WTC11 (cell line): Measurements from ENCODE around the gene CFAP157. TPM values are rescaled to one million over a fixed set of nuclear protein-coding genes. Genes with fewer than 3 reads are reported as not detected.
A peak's percentile ranks its signal among the peaks of the same experiment; 100 is the strongest.

Source experiments
- ATAC-seq: fragments of 200-7000 bp; cut with Tn5 transposase; 2 replicates; pipeline ENCODE4 v1.10.0; 2021; ENCODE audit warnings: mild to moderate bottlenecking, moderate library complexity
- CTCF ChIA-PET: fragments of 300-600 bp; sonication (Branson Sonifier 250); formaldehyde crosslinking; loops from one replicate; lab custom pipeline; 2021; ENCODE audit warnings: antibody characterized with exemption; lab: Charles Lee
- POLR2A ChIA-PET: fragments of 350-600 bp; sonication (Branson Sonifier 250); formaldehyde crosslinking; loops from one replicate; lab custom pipeline; 2021; ENCODE audit warnings: antibody characterized with exemption; lab: Charles Lee
- DNase-seq: peaks from one replicate; pipeline ENCODE4 v3.0.0; 2021; ENCODE audit warnings: low spot score
- H3K27ac Mint-ChIP-seq: 2 replicates; pipeline ENCODE4 v1.8.0; 2021; ENCODE audit warnings: mixed read lengths
- H3K27me3 Mint-ChIP-seq: 2 replicates; pipeline ENCODE4 v1.8.0; 2021; ENCODE audit warnings: low read depth, mild to moderate bottlenecking, moderate library complexity, mixed read lengths
- H3K36me3 Mint-ChIP-seq: 2 replicates; pipeline ENCODE4 v1.8.0; 2021; ENCODE audit warnings: mixed read lengths
- H3K4me1 Mint-ChIP-seq: 2 replicates; pipeline ENCODE4 v1.8.0; 2022; ENCODE audit warnings: mixed read lengths
- H3K4me3 Mint-ChIP-seq: 2 replicates; pipeline ENCODE4 v1.8.0; 2021; ENCODE audit warnings: mild to moderate bottlenecking, moderate library complexity, mixed read lengths
- H3K9me3 Mint-ChIP-seq: 2 replicates; pipeline ENCODE4 v1.8.0; 2021; ENCODE audit warnings: mixed read lengths
- ARID4B ChIP-seq: sonication (generic); formaldehyde crosslinking; IDR thresholded peaks from 2 replicates; pipeline ENCODE4 v1.8.0; 2023; ENCODE audit warnings: missing genetic modification reagents, mild to moderate bottlenecking, borderline replicate concordance
- CREM ChIP-seq: sonication (generic); formaldehyde crosslinking; IDR thresholded peaks from 2 replicates; pipeline ENCODE4 v1.8.1; 2022; ENCODE audit warnings: mild to moderate bottlenecking, missing genetic modification reagents, moderate library complexity
- FOXP1 ChIP-seq: sonication (generic); formaldehyde crosslinking; IDR thresholded peaks from 2 replicates; pipeline ENCODE4 v1.8.0; 2022; ENCODE audit warnings: missing genetic modification reagents, mild to moderate bottlenecking, moderate library complexity, borderline replicate concordance
- FOXP4 ChIP-seq: sonication (generic); formaldehyde crosslinking; IDR thresholded peaks from 2 replicates; pipeline ENCODE4 v1.8.0; 2022; ENCODE audit warnings: mild to moderate bottlenecking, missing genetic modification reagents
- HMGA2 ChIP-seq: fragments of 250-450 bp; sonication (Bioruptor Pico); IDR thresholded peaks from 2 replicates; pipeline ENCODE4 v1.4.0; 2021; ENCODE audit warnings: mild to moderate bottlenecking, moderate library complexity
- HMGXB4 ChIP-seq: sonication (generic); formaldehyde crosslinking; IDR thresholded peaks from 2 replicates; pipeline ENCODE4 v1.8.1; 2023; ENCODE audit warnings: mild to moderate bottlenecking, moderate library complexity, missing genetic modification reagents
- MXD4 ChIP-seq: fragments of 250-450 bp; sonication (Bioruptor Pico); IDR thresholded peaks from 2 replicates; pipeline ENCODE4 v1.8.0; 2021; ENCODE audit warnings: mild to moderate bottlenecking, moderate library complexity, borderline replicate concordance
- NR1H2 ChIP-seq: sonication (generic); formaldehyde crosslinking; IDR thresholded peaks from 2 replicates; pipeline ENCODE4 v1.9.0; 2021; ENCODE audit warnings: mild to moderate bottlenecking, moderate library complexity, missing genetic modification reagents
- OVOL2 ChIP-seq: fragments of 250-450 bp; sonication (Bioruptor Pico); IDR thresholded peaks from 2 replicates; pipeline ENCODE4 v1.9.0; 2021; ENCODE audit warnings: mild to moderate bottlenecking, borderline replicate concordance
- RELA ChIP-seq: sonication (generic); formaldehyde crosslinking; IDR thresholded peaks from 2 replicates; pipeline ENCODE4 v1.8.1; 2022; ENCODE audit warnings: missing genetic modification reagents, mild to moderate bottlenecking, borderline replicate concordance
- TEAD4 ChIP-seq: sonication (generic); formaldehyde crosslinking; IDR thresholded peaks from 2 replicates; pipeline ENCODE4 v1.8.0; 2022; ENCODE audit warnings: mild to moderate bottlenecking, missing genetic modification reagents
- ZNF281 ChIP-seq: sonication (generic); formaldehyde crosslinking; IDR thresholded peaks from 2 replicates; pipeline ENCODE4 v1.8.0; 2023; ENCODE audit warnings: mild to moderate bottlenecking, missing genetic modification reagents
- total RNA-seq: library from RNA; stranded (reverse); gene quantifications from 3 replicates; pipeline ENCODE4 v1.2.3, GENCODE V29; 2021
- TF ChIP-seq, protein P1 (sequence below): sonication (generic); formaldehyde crosslinking; IDR thresholded peaks from 2 replicates; pipeline ENCODE4 v1.8.0; 2022; ENCODE audit warnings: mild to moderate bottlenecking, missing genetic modification reagents
- TF ChIP-seq, protein P2 (sequence below): fragments of 250-450 bp; sonication (Bioruptor Pico); IDR thresholded peaks from 2 replicates; pipeline ENCODE4 v1.9.0; 2021; ENCODE audit warnings: mild to moderate bottlenecking

The CFAP157 gene
- total RNA-seq, 1 experiment from 2014 or later, result 0.22 TPM

DNA sequence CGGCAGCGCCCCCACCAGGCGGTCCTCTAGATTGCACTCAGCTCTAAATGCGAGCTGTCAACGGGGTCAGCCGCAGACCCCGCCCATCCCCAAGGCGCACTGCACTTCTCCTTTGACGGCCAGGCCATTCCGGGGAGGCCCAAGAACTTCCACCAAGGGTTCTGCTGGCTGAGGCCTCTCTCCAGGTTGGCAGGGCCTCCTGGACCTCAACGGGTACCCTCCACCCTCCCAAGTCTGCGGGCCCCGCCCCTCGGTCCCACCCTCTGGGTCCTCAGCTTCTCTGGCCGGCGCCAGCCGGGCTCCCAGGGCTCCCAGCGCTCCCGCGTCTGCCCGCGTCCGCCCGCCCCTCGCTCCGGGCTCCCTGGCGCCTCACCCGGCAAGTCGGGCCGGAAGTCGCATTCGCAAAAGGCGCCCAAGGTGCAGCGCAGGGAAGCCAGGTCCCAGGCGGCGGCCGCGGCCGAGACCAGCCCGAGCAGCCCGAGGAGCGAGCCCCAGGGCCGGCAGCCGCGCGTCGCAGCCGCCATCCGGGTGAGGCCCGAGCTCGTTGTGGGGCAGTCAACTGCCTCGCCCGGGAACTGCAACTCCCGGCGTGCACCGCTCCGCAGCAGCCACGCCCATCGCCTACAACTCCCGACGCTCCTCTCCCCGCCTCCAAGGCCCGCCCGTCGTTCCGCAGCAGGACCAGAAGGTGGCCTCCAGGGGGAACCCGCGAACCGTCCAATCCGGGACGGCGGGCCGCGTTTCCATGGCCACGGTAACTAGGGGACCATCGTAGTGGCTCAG lies 28.1 kb downstream of the CFAP157 start, which contains the start of gene TOR2A (continued):
- TF ChIP-seq ZNF281 (CRISPR knock-in tag) (no peak), HMGXB4 (peak; percentile 84), FOXP4 (CRISPR knock-in tag) (peak; percentile 13; the same call in 1 of the 2 replicates), TEAD4 (CRISPR knock-in tag) (no peak), HMGA2 (CRISPR knock-in tag) (no peak)
- TF ChIP-seq, protein P1, sequence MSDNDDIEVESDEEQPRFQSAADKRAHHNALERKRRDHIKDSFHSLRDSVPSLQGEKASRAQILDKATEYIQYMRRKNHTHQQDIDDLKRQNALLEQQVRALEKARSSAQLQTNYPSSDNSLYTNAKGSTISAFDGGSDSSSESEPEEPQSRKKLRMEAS (CRISPR knock-in tag), result no peak; the same call in 1 of the 2 replicates

GRCh38 chr9:127735530-127736185 lies 28.9 kb downstream of the CFAP157 start:
- H3K27ac Mint-ChIP-seq, result no peak overlapping the region

GRCh38 chr9:127738666-127739065 lies 31.9 kb downstream of the CFAP157 start:
- Mint-ChIP-seq H3K27ac (no peak overlapping the region), H3K27me3 (peaks cover 17% of the 10 kb centered on the region), H3K9me3 (no peaks in the 10 kb centered on the region), H3K4me1 (peaks cover 12% of the 10 kb centered on the region), H3K4me3 (no peak overlapping the region), H3K36me3 (no peaks in the 10 kb centered on the region)
- CTCF ChIA-PET, result interaction anchor here (0.6 kb wide), 1 partner anchor 17 kb away, joined by 4 read pairs; no protein-coding TSS in a partner anchor
- DNase-seq (no peak), ATAC-seq (no peak)
- POLR2A ChIA-PET, result no interaction called here
- TF ChIP-seq ARID4B (CRISPR knock-in tag) (no peak), RELA (CRISPR knock-in tag) (no peak), CREM (CRISPR knock-in tag) (no peak), HMGXB4 (no peak), FOXP1 (CRISPR knock-in tag) (no peak), MXD4 (CRISPR knock-in tag) (no peak), OVOL2 (no peak), NR1H2 (CRISPR knock-in tag) (no peak)

More at GRCh38 chr9:127735530-127736185, 28.9 kb downstream of the CFAP157 start:
- DNase-seq (no peak), ATAC-seq (no peak)
- ChIA-PET CTCF (interaction anchor here (0.9 to 4.5 kb wide), 50 partner anchors 11 to 339 kb away, joined by 3 to 80 read pairs (median 9); partner anchors contain the start of genes CDK9, CFAP157, ENG and PTRH1), POLR2A (interaction anchor here (1.5 kb wide), 2 partner anchors 35 to 210 kb away, joined by 4 to 9 read pairs; no protein-coding TSS in a partner anchor)
- TF ChIP-seq, protein P2, sequence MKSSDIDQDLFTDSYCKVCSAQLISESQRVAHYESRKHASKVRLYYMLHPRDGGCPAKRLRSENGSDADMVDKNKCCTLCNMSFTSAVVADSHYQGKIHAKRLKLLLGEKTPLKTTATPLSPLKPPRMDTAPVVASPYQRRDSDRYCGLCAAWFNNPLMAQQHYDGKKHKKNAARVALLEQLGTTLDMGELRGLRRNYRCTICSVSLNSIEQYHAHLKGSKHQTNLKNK (CRISPR knock-in tag), result no peak
- TF ChIP-seq FOXP1 (CRISPR knock-in tag), result no peak
- Mint-ChIP-seq H3K4me1 (peaks cover 11% of the 10 kb centered on the region), H3K9me3 (no peaks in the 10 kb centered on the region), H3K27me3 (peaks cover 7% of the 10 kb centered on the region), H3K36me3 (no peaks in the 10 kb centered on the region), H3K4me3 (peak overlapping the region; percentile 72)
